ENCODE measurements around the gene NSRP1. TPM values are rescaled to one million over a fixed set of nuclear protein-coding genes. Genes with fewer than 3 reads are reported as not detected.

The NSRP1 gene
- total RNA-seq, 4 donors from 2014 or later = 18.5 to 39.4 (median 31.1) TPM

DNA sequence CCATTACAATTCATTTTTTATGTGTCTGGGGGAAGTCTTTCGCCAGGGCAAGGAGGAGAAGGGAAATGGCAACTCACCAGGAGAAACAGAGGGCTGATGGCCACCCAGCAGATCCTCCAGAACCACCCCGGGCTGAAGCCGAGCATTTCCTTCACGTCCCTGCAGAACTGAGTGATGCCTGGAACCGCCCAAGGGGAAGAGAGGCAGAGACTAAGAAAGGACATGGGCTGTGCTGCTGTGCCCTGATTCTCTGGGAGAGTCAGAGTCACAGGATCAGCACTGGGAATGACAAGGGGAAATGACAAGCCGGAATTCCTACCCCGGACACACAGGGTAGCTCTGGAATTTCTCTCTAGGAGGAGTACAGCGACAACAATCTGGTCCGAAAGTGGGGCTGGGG lies 91.0 kb downstream of the NSRP1 start:
- TF ChIP-seq, protein P1, sequence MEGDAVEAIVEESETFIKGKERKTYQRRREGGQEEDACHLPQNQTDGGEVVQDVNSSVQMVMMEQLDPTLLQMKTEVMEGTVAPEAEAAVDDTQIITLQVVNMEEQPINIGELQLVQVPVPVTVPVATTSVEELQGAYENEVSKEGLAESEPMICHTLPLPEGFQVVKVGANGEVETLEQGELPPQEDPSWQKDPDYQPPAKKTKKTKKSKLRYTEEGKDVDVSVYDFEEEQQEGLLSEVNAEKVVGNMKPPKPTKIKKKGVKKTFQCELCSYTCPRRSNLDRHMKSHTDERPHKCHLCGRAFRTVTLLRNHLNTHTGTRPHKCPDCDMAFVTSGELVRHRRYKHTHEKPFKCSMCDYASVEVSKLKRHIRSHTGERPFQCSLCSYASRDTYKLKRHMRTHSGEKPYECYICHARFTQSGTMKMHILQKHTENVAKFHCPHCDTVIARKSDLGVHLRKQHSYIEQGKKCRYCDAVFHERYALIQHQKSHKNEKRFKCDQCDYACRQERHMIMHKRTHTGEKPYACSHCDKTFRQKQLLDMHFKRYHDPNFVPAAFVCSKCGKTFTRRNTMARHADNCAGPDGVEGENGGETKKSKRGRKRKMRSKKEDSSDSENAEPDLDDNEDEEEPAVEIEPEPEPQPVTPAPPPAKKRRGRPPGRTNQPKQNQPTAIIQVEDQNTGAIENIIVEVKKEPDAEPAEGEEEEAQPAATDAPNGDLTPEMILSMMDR (IDR thresholded peaks at IDR 0.05; ENCODE audit: low read depth) = no peak

DNA sequence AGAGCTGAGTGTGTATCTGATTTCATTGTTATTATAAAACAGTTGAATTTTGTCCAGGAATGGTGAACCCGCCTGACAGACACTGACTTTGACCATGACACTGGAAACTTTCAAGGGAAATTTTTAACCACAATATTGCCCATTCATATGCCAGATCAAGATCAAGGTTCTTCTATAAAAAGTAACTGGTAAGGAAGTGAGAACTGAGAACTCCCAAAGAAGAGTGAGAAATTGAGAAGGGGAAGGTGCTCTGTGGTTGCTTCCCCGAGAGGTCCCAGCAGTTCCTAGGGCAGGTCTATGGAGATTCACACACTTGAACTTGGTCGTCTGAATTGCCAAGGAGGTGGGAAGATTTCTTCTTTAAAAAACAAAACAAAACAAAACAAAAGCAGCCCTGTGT lies 91.6 kb downstream of the NSRP1 start:
- TF ChIP-seq, protein P1 (IDR thresholded peaks at IDR 0.05; ENCODE audit: low read depth) = no peak

DNA sequence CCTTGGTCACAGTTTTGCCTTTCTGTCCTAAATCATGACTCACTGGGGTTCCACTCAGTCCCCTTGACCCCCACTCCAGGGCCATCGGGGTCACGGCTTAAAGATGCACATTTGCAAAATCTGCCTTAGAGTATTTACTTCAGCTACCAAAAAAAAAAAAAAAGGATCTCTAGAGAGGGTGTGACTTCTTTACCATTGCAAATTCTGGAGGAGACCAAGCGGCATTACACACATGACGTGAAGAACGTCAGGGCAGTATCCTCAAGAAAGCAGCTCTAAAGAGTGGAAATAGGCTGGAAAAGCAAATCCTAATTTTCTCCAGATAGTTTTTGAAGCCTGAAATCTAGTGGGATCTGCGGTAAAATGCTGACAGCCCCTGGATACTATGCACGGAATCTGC lies 93.3 kb downstream of the NSRP1 start:
- TF ChIP-seq, protein P1 (IDR thresholded peaks at IDR 0.05; ENCODE audit: low read depth) = no peak

DNA sequence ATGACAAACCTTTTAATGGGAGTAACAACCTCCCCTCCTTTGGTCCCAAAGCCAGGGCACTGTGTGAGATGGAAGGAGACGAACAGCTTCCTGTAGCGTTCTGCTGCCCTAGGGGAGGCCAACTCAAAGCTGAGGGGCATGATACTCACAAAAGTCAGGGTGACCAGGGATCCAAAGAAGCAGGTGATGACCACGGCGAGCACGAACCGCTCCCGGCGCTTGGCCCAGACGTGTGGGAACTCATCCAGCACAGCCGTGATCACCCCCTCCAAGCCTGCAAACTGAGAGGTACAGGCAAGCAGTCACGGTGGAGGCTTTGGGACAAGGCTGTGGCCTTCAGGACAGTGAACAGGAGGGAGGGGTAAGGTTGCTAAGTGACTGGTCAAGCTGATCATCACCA lies 93.8 kb downstream of the NSRP1 start:
- TF ChIP-seq, protein P1 (IDR thresholded peaks at IDR 0.05; ENCODE audit: low read depth) = no peak

DNA sequence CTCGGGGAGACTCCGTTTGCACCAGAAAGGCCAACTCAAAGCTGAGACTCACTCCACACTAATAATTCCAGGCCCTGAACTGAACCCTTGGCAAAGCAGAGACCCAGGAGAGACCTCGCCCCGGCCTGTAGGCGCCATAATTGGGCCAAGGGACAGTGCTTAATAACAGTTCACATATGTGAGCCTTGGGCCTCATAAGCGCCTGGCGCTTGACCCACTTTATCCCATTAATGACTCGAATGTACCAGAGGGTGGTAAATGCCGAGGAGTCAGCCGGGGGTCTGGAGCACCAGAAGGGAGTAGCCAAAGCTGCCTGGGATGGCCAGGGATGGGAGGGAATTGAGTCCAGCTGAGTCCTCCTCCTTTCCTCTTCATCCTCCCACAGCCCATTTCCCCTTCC lies 94.3 kb downstream of the NSRP1 start:
- TF ChIP-seq, protein P1 (IDR thresholded peaks at IDR 0.05; ENCODE audit: low read depth) = no peak

DNA sequence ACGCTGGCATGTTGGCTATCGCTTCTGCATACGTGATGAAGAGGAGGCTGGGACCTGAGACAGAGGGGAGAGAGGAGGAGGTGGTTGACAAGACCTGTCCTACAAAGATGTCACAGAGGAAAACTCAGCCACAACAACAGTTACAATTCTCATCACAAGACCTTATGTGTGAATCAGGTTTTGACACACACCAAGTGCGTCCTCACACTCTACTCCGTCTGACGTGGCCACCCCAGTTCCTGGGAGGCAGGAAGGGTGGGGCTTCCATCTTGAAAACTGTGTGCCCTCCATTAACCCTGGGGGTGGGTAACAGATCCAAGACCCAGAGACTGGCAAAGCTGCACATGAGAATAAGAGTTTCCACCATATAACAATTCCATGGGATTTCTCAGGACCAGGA lies 94.8 kb downstream of the NSRP1 start:
- TF ChIP-seq, protein P1 (IDR thresholded peaks at IDR 0.05; ENCODE audit: low read depth) = no peak

DNA sequence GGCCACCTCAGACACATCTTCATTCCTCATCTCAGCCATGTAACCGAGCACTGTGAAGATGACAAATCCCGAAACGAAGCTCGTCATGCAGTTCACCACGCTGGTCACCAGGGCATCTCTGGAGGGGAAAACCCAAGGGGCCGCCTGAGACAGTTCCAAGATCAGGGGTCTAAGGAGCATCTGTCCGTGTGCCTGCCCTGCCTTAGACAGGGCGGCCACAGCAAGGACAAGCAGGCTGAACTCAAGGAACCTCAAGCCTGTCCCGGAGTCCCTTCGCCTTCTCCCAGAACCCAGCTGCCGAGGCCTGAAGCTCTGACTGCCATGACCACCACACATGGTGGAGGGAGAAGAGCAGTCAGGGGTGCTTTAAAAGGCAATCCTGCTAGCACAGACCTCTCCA lies 96.1 kb downstream of the NSRP1 start:
- TF ChIP-seq, protein P1 (IDR thresholded peaks at IDR 0.05; ENCODE audit: low read depth) = no peak

Data from subcutaneous adipose tissue (tissue), 4 donors.